ENCODE results near the gene GRIN3B.

GRCh38 chr19:1004204-1004802, 4.1 kb downstream of the GRIN3B start:
- TF ChIP-seq, protein P1, sequence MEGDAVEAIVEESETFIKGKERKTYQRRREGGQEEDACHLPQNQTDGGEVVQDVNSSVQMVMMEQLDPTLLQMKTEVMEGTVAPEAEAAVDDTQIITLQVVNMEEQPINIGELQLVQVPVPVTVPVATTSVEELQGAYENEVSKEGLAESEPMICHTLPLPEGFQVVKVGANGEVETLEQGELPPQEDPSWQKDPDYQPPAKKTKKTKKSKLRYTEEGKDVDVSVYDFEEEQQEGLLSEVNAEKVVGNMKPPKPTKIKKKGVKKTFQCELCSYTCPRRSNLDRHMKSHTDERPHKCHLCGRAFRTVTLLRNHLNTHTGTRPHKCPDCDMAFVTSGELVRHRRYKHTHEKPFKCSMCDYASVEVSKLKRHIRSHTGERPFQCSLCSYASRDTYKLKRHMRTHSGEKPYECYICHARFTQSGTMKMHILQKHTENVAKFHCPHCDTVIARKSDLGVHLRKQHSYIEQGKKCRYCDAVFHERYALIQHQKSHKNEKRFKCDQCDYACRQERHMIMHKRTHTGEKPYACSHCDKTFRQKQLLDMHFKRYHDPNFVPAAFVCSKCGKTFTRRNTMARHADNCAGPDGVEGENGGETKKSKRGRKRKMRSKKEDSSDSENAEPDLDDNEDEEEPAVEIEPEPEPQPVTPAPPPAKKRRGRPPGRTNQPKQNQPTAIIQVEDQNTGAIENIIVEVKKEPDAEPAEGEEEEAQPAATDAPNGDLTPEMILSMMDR (conservative IDR thresholded peaks at IDR 0.05): no peak
- no peak for TF ChIP-seq EZH2 (IDR thresholded peaks at IDR 0.05; ENCODE audit: low read depth)

All from PC-9 (cell line).